ENCODE data around the gene PDE6A.
"Not testable (repeated sequence)": the region's sequence is repeated elsewhere in the genome, so short reads cannot be mapped to it uniquely, and the experiment has no call there.

Gene PDE6A

DNA sequence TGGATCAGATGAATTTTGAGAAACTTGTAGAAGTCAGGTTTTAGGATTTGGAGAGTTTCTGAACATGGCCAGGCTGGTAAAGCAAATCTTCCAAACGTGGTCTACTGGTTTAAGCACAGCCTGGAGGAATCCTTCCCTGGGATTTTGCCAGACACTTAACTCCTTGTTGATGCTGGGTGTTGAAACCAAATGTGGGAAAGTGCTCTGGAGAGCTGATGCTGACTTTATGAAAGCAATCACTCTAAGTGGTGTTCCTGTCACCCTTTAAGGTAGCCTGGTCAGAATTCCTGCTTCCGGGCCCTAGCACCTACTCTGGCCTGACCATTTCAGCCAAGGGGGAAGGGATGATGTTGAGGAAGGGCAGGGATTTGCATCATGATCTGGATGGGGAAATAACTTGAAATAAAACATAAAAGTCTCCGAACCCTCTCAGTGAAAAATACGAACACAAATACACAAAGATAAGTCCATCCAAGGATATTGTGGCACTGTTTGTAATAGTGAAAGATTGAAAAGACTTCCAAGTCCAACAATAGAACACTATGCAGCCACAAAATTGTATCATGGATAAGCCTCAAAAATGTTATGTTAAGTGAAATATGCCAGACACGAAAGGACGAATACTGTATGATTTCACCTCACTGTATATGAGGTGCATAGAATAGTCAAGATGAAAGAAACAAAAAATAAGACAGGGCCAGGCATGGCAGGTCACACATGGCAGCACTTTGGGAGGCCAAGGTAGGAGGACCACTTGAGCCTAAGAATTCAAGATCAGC lies 57.7 kb downstream of the PDE6A start:
- no peak for DNase-seq (ENCODE audit: low read depth)

DNA sequence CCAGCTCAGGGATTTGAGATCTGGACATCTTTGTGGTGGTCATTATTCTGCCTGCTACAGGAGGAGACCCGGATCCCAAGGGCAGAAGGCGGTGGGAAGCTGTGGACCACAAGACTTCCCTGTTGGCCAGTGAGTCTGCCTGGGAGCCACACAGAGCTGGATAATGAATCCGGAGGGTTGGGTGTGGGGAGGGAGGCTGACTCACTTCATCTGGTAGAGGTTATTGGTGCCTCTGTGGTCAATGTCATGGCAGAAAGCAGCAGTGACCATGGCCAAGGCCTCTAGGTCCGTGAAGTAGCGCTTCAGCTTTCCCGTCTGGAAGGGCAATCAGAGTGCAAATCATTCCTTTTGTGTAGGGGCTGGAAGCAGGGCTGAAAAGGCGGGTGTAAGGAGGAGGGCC lies 58.5 kb downstream of the PDE6A start:
- no peak overlapping the region for H3K4me3 ChIP-seq (ENCODE audit: low read depth, low read length)
- TF ChIP-seq, protein P1, sequence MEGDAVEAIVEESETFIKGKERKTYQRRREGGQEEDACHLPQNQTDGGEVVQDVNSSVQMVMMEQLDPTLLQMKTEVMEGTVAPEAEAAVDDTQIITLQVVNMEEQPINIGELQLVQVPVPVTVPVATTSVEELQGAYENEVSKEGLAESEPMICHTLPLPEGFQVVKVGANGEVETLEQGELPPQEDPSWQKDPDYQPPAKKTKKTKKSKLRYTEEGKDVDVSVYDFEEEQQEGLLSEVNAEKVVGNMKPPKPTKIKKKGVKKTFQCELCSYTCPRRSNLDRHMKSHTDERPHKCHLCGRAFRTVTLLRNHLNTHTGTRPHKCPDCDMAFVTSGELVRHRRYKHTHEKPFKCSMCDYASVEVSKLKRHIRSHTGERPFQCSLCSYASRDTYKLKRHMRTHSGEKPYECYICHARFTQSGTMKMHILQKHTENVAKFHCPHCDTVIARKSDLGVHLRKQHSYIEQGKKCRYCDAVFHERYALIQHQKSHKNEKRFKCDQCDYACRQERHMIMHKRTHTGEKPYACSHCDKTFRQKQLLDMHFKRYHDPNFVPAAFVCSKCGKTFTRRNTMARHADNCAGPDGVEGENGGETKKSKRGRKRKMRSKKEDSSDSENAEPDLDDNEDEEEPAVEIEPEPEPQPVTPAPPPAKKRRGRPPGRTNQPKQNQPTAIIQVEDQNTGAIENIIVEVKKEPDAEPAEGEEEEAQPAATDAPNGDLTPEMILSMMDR (IDR thresholded peaks at IDR 0.05; ENCODE audit: low read depth, low read length, missing control alignments) = no peak
- DNase-seq (ENCODE audit: low read depth) = no peak

More for the DNA sequence above, 57.7 kb downstream of the PDE6A start:
- TF ChIP-seq, protein P1 (IDR thresholded peaks at IDR 0.05; ENCODE audit: low read depth, low read length, missing control alignments) = no peak
- H3K4me3 ChIP-seq (ENCODE audit: low read depth, low read length) = no peak overlapping the region

DNA sequence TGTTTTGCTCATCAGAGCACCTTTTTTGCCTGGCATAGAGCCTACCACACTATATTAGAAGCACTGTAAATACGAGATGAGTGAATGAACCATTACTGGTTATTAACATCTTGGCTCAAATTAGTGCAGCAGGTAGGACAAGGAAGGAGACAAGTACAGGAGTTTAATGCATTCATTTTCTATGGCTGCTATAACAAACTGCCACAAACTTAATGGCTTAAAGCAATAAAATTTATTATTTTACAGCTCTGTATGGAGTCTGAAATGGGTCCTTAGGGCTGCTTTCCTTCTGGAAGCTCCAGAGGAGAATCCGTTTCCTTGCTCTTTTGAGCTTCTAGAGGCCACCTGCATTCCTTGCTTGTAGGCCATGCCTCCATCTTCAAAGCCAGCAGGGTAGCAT lies 59.1 kb downstream of the PDE6A start:
- TF ChIP-seq, protein P1 (IDR thresholded peaks at IDR 0.05; ENCODE audit: low read depth, low read length, missing control alignments) = no peak
- no peak overlapping the region for H3K4me3 ChIP-seq (ENCODE audit: low read depth, low read length)
- no peak for DNase-seq (ENCODE audit: low read depth)

DNA sequence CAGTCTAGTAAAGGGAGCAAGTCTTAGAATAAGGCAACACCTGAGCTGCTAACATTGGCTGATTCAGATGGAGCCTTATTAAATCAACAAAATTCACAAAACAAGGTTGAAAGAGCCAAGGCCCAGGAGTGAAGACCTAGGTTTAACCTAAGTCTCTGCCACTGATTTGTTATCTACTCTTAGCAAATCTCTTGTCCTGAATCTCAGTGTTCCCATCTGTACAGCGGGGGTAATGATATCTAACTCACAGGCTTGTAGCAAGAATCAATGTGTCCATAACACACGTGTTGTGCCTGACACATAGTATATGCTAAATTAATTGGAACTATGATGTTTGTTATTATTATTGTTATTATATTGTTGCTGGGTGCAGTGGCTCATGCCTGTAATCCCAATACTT lies 61.0 kb downstream of the PDE6A start:
- H3K4me3 ChIP-seq (ENCODE audit: low read depth, low read length) = no peak overlapping the region
- TF ChIP-seq, protein P1 (IDR thresholded peaks at IDR 0.05; ENCODE audit: low read depth, low read length, missing control alignments) = no peak
- DNase-seq (ENCODE audit: low read depth) = no peak

DNA sequence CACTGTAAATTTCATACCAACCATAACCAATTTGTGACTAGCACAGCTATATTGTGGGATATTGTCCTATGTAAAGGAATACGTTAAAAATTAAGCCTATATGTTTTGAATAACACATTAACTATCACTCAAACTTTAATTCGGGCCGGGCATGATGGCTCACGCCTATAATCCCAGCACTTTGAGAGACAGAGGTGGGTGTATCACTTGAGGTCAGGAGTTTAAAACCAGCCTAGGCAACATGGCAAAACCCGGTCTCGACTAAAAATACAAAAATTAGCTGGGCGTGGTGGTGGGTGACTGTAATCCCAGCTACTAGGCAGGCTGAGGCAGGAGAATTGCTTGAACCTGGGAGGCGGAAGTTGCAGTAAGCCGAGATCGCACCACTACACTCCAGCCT lies 62.0 kb downstream of the PDE6A start:
- not testable (repeated sequence) for DNase-seq (ENCODE audit: low read depth); H3K4me3 ChIP-seq (ENCODE audit: low read depth, low read length)

DNA sequence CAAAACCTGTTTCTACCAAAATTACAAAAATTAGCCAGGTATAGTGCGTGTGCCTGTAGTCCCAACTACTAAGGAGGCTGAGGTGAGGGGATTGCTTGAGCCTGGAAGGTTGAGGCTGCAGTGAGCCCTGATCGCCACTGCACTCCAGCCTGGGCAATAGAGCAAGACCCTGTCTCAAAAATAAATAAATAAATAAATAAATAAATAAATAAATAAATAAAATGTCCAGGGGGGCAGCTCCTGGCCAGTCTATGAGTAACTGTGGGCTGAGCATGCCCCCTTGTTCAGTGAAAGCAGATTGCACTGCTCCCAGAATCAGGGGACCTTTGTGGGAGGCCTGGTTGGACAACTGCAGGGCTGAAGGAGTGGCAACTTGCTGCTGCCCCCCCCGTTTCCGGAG lies 62.7 kb downstream of the PDE6A start:
- DNase-seq (ENCODE audit: low read depth) = no peak
- no peak overlapping the region for H3K4me3 ChIP-seq (ENCODE audit: low read depth, low read length)
- TF ChIP-seq, protein P1 (IDR thresholded peaks at IDR 0.05; ENCODE audit: low read depth, low read length, missing control alignments) = no peak

DNA sequence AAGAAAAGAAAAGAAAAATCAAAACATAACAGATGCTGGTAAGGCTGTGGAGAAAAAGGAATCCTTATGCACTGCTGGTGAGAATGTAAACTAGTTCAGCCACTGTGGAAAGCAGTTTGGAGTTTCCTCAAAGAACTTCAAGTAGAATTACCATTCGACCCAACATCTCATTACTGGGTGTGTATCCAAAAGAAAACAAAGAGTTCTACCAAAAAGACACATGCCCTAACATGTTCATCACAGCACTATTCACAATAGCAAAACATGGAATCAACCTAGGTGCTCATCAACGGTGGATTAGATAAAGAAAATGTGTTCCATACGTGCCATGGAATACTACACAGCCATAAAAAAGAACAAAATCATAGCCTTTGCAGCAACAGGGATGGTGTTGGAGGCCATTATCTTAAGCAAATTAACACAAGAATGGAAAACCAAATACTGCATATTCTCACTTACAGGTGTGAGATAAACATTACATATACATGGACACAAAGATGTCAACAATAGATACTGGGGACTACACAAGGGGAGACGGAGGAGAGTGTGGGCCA lies 63.4 kb downstream of the PDE6A start:
- no peak for DNase-seq (ENCODE audit: low read depth)
- TF ChIP-seq, protein P1 (IDR thresholded peaks at IDR 0.05; ENCODE audit: low read depth, low read length, missing control alignments) = no peak
- no peak overlapping the region for H3K4me3 ChIP-seq (ENCODE audit: low read depth, low read length)

DNA sequence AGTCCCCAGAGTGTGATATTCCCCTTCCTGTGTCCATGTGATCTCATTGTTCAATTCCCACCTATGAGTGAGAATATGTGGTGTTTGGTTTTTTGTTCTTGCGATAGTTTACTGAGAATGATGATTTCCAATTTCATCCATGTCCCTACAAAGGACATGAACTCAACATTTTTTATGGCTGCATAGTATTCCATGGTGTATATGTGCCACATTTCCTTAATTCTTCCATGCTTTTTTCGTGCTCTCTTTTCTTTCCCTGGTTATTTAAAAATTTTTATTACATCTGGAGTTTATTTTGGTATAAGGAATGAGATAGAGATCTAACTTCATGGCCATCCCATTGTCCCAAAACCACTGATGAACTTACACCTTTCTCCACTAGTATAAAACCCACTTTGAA lies 65.0 kb downstream of the PDE6A start:
- DNase-seq (ENCODE audit: low read depth); H3K4me3 ChIP-seq (ENCODE audit: low read depth, low read length): not testable (repeated sequence)
